GM12872 (cell line): ENCODE measurements around the gene KCNC1.

ENCODE experiments used
- TF ChIP-seq, protein P1 (sequence below): IDR thresholded peaks from 3 replicates; pipeline ENCODE4 v1.5.1; 2011; ENCODE audit warnings: low read depth, mild to moderate bottlenecking, low read length, moderate library complexity; ENCODE audit not compliant: insufficient read depth

KCNC1 gene

GRCh38 chr11:17773674-17774073, 39.1 kb downstream of the KCNC1 start:
- TF ChIP-seq, protein P1, sequence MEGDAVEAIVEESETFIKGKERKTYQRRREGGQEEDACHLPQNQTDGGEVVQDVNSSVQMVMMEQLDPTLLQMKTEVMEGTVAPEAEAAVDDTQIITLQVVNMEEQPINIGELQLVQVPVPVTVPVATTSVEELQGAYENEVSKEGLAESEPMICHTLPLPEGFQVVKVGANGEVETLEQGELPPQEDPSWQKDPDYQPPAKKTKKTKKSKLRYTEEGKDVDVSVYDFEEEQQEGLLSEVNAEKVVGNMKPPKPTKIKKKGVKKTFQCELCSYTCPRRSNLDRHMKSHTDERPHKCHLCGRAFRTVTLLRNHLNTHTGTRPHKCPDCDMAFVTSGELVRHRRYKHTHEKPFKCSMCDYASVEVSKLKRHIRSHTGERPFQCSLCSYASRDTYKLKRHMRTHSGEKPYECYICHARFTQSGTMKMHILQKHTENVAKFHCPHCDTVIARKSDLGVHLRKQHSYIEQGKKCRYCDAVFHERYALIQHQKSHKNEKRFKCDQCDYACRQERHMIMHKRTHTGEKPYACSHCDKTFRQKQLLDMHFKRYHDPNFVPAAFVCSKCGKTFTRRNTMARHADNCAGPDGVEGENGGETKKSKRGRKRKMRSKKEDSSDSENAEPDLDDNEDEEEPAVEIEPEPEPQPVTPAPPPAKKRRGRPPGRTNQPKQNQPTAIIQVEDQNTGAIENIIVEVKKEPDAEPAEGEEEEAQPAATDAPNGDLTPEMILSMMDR: no peak

DNA sequence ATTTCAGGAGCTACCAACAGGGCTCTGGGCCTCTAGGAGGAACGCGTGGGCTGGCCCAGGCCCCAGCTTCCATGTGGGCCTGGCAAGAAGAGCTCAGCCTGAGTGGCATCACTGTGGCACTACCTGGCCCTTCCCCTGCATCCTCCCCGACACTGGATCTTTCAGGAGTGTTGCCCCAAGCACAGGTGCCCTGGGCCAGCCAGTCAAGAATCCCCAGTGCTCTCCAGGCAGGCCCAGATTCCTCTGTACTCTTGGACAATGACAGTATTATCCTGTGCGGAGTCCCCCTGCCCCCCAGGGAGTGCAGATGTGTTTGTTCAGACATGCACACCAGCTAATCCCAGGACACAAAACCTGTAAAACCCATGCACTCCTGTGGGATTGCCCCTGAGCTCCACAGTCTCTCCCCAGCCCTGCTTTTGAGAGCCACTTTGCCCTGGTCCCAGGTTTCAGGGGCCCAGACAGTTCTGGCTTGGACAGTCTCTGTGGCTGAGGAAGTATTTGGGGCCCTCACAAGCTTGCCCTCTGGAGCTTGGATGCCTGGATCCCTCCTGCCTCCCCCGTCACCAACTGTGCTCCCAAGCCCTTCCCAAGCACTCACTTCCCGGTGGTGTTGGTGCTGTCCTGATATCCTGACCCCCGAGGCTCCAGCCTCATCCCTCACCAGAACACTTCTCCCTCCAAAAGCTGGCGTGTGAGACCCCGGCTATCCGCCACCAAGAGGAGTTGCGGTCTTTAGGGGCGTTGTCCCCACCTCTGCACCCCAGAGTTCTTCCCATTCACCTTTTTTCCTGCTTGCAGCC, 39.9 kb downstream of the KCNC1 start:
- TF ChIP-seq, protein P1: no peak

- TF ChIP-seq, protein P1: no peak
Measured at GRCh38 chr11:17775035-17775348, 40.4 kb downstream of the KCNC1 start.

DNA sequence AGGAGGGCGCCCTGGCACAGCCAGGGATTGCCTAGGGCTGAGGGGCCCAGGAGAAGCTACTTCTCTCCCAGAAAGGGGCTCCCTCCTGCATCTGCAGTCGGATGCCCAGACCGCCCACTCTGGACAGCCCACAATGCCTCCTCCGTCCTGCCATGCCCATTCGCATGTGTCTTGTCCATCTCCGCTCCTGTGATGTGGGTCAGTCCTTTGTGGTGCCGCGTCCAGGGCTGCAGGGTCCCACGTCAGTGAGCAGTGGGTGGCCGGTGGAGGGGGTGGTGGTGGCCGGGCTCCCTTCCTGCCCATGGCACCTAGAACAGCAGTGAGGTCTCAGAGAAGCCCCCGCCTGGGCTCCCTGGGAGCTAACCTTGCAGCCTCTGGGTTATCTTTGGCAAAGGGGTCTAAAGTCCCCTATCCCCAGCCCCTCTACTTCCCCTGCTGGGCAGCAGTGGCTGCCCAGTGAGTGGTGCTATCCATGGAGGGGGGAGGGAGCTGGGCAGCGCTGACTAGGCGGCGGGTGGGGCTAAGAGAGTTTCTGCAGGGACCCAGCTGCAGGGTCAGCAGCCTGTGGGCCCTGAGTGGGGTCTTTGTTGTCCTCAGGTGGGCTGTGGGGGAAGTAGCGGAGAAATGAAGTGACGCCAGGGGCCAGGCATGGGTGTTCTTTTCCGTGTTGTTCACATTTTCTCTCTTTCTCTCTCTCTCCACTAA, 41.1 kb downstream of the KCNC1 start:
- TF ChIP-seq, protein P1: no peak

DNA sequence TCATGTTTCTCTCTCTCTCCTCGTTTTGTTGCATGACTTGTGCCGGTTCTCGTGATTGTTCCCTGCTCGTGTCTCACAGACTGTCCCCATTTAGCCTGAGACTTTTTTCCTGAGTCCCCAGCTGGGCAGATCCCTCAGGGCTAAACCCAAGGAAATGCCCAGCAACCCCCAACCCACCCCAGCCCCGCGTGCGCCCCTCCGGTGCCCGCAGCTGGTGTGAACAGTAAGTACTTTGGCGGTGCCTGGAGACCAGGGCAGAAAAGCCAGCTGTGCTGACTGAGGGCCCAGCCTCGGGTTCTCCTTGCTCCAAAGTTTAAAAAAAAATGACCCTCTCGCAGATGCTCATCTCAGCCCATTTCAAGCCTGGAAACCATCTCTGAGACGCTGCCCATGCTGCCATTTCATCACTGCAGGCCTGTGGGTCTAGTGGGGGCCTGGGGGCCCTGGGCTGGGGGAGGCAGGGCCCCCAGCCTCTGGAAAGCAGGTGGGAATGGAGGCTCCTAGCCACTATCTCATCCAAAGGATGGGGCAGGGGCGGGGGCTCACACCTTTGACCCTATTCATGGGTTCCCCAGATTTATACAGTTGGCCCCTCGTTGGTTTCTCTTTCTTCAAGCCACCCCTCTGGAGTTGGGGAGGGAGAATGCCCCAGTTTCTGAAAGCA, 41.8 kb downstream of the KCNC1 start:
- TF ChIP-seq, protein P1: no peak

GRCh38 chr11:17777086-17777737, 42.6 kb downstream of the KCNC1 start:
- TF ChIP-seq, protein P1: no peak

GRCh38 chr11:17777738-17778091, 43.1 kb downstream of the KCNC1 start:
- TF ChIP-seq, protein P1: no peak
